Smooth muscle cell (in vitro differentiated cells): ENCODE data around the gene CTNNBL1. TPM values are rescaled to one million over a fixed set of nuclear protein-coding genes. Genes with fewer than 3 reads are reported as not detected.

ENCODE experiments used
- DNase-seq: peaks from one replicate; lab custom pipeline; 2025; ENCODE audit not compliant: unreplicated experiment; lab: John Stamatoyannopoulos, UW
- H2AFZ ChIP-seq: fragments of 200-600 bp; sonication (generic); 2 replicates; pipeline ENCODE4 v1.6.0; 2016; ENCODE audit warnings: antibody characterized with exemption, low read depth, mild to moderate bottlenecking
- H3F3A ChIP-seq: fragments of 200-600 bp; sonication (generic); 2 replicates; pipeline ENCODE4 v1.6.0; 2017; ENCODE audit warnings: antibody characterized with exemption, low read depth
- H3K27ac ChIP-seq: fragments of 200-600 bp; sonication (generic); 2 replicates; pipeline ENCODE4 v1.5.1; 2016; ENCODE audit warnings: low read depth, mild to moderate bottlenecking
- H3K27me3 ChIP-seq: fragments of 200-600 bp; sonication (generic); 2 replicates; pipeline ENCODE4 v1.6.1; 2016; ENCODE audit warnings: low read depth, mild to moderate bottlenecking
- H3K36me3 ChIP-seq: fragments of 200-600 bp; sonication (generic); 2 replicates; pipeline ENCODE4 v1.5.1; 2016; ENCODE audit warnings: low read depth
- H3K4me1 ChIP-seq: fragments of 200-600 bp; sonication (generic); 2 replicates; pipeline ENCODE4 v1.5.1; 2016; ENCODE audit warnings: low read depth
- H3K4me2 ChIP-seq: fragments of 200-600 bp; sonication (generic); 2 replicates; pipeline ENCODE4 v1.6.0; 2016; ENCODE audit warnings: mild to moderate bottlenecking
- H3K4me3 ChIP-seq: fragments of 200-600 bp; sonication (generic); 2 replicates; pipeline ENCODE4 v1.5.1; 2016; ENCODE audit warnings: mild to moderate bottlenecking
- H3K79me2 ChIP-seq: fragments of 200-600 bp; sonication (generic); 2 replicates; pipeline ENCODE4 v1.6.0; 2016; ENCODE audit warnings: low read depth, mild to moderate bottlenecking
- H3K9ac ChIP-seq: fragments of 200-600 bp; sonication (generic); 2 replicates; pipeline ENCODE4 v1.6.0; 2016; ENCODE audit warnings: low read depth
- H3K9me3 ChIP-seq: fragments of 200-600 bp; sonication (generic); replicated peaks from 2 replicates; pipeline ENCODE4 v1.5.1; 2016; ENCODE audit warnings: low read depth
- H4K20me1 ChIP-seq: fragments of 200-600 bp; sonication (generic); 2 replicates; pipeline ENCODE4 v1.6.0; 2016; ENCODE audit warnings: low read depth
- WGBS: methylation state at CpG from one replicate; pipeline ENCODE4 v1.1.7; 2016; ENCODE audit warnings: low lambda C conversion rate; 5-methylcytosine and 5-hydroxymethylcytosine counted together
- polyA plus RNA-seq: library from polyadenylated mRNA; unstranded; fragments of >200 nt; fragmentation: Nextera tagmentation; extraction: Ambion mirVana; gene quantifications from 2 replicates; pipeline ENCODE4 v1.2.1, GENCODE V29; 2016
- total RNA-seq: library from RNA; depleted of rRNA; stranded (reverse); fragments of >200 nt; gene quantifications from 2 replicates; pipeline ENCODE4 v1.2.3, GENCODE V29; 2014
- TF ChIP-seq, protein P1 (sequence below): fragments of 200-600 bp; sonication (generic); IDR thresholded peaks from 2 replicates; pipeline ENCODE4 v1.5.1; 2017; ENCODE audit warnings: borderline replicate concordance, mild to moderate bottlenecking, antibody characterized with exemption; ENCODE audit not compliant: insufficient read depth, poor library complexity, severe bottlenecking

Gene CTNNBL1
- total and polyA plus RNA-seq, 2 experiments from 2014 or later = 33.3 to 63.6 TPM

DNA sequence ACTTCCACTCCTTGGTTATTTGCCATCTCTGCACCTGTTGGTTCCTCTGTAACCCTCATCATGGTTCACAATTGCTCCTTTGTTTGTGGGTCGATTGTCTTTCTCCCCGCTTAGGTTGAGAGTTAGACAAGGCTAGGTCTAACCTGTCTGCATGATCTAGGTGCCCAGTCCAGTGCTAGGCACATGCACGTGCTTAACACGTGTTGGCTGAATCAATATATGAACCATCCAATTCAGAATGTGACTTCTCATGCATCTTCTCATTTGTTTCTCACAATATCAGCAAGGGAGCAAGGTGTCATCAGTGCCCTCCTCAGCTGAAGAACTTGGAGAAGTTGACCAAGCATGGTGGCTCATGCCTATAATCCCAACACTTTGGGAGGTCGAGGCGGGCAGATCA is 36.9 kb upstream of the CTNNBL1 start:
- Histone ChIP-seq H3K79me2 (no peaks in the 10 kb centered on the region), H3K9ac (no peak overlapping the region), H3F3A (no peaks in the 10 kb centered on the region), H3K4me2 (no peak overlapping the region), H3K36me3 (no peaks in the 10 kb centered on the region), H2AFZ (no peak overlapping the region), H3K4me3 (no peak overlapping the region), H4K20me1 (no peaks in the 10 kb centered on the region), H3K27me3 (peaks cover 7% of the 10 kb centered on the region), H3K9me3 (no peaks in the 10 kb centered on the region), H3K27ac (no peak overlapping the region), H3K4me1 (peaks cover 11% of the 10 kb centered on the region)
- WGBS = 75% methylated on average over 6 of the region's 6 CpGs
- no peak for DNase-seq
- TF ChIP-seq, protein P1, sequence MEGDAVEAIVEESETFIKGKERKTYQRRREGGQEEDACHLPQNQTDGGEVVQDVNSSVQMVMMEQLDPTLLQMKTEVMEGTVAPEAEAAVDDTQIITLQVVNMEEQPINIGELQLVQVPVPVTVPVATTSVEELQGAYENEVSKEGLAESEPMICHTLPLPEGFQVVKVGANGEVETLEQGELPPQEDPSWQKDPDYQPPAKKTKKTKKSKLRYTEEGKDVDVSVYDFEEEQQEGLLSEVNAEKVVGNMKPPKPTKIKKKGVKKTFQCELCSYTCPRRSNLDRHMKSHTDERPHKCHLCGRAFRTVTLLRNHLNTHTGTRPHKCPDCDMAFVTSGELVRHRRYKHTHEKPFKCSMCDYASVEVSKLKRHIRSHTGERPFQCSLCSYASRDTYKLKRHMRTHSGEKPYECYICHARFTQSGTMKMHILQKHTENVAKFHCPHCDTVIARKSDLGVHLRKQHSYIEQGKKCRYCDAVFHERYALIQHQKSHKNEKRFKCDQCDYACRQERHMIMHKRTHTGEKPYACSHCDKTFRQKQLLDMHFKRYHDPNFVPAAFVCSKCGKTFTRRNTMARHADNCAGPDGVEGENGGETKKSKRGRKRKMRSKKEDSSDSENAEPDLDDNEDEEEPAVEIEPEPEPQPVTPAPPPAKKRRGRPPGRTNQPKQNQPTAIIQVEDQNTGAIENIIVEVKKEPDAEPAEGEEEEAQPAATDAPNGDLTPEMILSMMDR = no peak

DNA sequence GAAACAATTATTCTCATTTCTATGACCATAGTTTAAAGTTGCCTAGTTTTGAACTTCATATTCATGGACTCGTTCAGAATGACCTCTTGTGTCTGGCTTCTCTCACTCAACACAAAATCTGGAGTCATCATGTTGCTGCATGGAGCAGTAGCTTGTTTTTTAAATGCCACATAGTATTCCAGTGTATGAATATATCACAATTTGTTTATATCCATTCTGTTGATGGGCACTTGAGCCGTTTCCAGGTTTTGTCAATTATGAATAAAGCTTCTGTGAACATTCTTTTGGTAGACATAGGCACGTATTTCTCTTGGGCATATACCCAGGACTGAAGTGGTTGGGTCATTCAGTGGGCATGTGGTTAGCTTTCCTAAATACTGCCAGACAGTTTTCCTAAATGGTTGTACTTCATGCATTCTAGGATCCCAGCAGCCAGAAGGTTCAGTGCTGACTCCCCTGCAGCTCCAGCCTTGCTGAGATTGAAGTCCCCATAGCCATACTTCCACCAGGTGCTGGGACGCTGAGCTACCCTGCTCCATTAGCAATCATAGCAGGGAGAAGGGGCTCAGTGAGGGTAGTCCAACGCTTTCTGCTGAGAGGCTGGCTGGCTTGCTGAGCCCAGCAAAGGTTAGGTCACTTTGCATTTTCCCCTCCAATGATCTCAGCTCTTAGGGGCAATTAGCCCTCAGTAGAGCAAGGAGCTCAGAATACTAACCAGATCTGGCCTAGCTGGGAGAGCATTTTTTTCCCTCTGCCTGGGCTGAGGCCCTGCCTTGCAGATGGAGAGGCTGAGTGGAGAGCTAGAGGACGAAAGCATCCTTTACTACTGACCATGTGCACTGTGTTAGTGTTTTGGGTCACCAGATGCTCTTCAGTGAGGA is 35.7 kb upstream of the CTNNBL1 start:
- WGBS = 65% methylated on average over 6 of the region's 6 CpGs
- TF ChIP-seq, protein P1 = no peak
- H3K27ac ChIP-seq = no peak overlapping the region

DNA sequence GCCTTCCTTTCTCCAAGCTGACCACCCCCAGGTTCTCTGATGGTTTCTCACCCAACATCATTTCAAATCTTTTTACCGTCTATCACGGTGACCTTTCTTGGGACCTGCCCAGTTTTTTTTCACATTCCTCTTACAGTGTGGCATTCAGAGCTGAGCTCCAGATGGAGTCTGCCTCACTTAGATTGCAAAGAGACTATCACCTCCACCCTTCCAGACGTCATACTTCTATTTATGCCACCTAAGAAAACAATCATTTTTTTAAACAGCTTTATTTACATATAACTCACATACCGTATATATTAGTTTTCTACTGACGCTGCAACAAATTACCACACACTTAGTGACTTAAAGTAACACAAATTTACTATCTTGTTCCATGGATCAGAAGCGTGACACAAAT is 32.3 kb upstream of the CTNNBL1 start:
- TF ChIP-seq, protein P1 = no peak
- Histone ChIP-seq H3K4me3 (no peak overlapping the region), H3K9me3 (no peaks in the 10 kb centered on the region), H3K4me2 (no peak overlapping the region), H3F3A (no peaks in the 10 kb centered on the region), H3K27ac (no peak overlapping the region), H2AFZ (no peak overlapping the region), H3K27me3 (no peaks in the 10 kb centered on the region), H3K79me2 (no peaks in the 10 kb centered on the region), H3K9ac (no peak overlapping the region), H3K4me1 (peaks cover 7% of the 10 kb centered on the region), H3K36me3 (no peaks in the 10 kb centered on the region), H4K20me1 (no peaks in the 10 kb centered on the region)
- no peak for DNase-seq
- 74% methylated on average over 6 of the region's 6 CpGs for WGBS

More for the DNA sequence above, 35.7 kb upstream of the CTNNBL1 start:
- DNase-seq = no peak
- peaks cover 7% of the 10 kb centered on the region for H3K4me1 ChIP-seq
- H3K9me3 ChIP-seq = no peaks in the 10 kb centered on the region
- H3K36me3 ChIP-seq = no peaks in the 10 kb centered on the region
- no peak overlapping the region for H3K4me3 ChIP-seq
- no peak overlapping the region for H3K4me2 ChIP-seq
- H3K79me2 ChIP-seq = no peaks in the 10 kb centered on the region
- no peak overlapping the region for H3K9ac ChIP-seq
- peaks cover under 1% of the 10 kb centered on the region for H3K27me3 ChIP-seq
- H3F3A ChIP-seq = no peaks in the 10 kb centered on the region
- no peak overlapping the region for H2AFZ ChIP-seq
- no peaks in the 10 kb centered on the region for H4K20me1 ChIP-seq
